GM12875 (cell line): ENCODE results near the gene GJD2.

Experiments used
- H3K4me3 ChIP-seq: one replicate; pipeline ENCODE4 v1.5.1; 2011; ENCODE audit warnings: low read depth, low read length, control low read depth
- CTCF ChIP-seq: IDR thresholded peaks from 2 replicates; pipeline ENCODE4 v1.5.1; 2011; ENCODE audit warnings: low read depth, mild to moderate bottlenecking, control low read depth, inconsistent platforms, low read length, moderate library complexity, borderline replicate concordance; ENCODE audit not compliant: insufficient read depth

The GJD2 gene

DNA sequence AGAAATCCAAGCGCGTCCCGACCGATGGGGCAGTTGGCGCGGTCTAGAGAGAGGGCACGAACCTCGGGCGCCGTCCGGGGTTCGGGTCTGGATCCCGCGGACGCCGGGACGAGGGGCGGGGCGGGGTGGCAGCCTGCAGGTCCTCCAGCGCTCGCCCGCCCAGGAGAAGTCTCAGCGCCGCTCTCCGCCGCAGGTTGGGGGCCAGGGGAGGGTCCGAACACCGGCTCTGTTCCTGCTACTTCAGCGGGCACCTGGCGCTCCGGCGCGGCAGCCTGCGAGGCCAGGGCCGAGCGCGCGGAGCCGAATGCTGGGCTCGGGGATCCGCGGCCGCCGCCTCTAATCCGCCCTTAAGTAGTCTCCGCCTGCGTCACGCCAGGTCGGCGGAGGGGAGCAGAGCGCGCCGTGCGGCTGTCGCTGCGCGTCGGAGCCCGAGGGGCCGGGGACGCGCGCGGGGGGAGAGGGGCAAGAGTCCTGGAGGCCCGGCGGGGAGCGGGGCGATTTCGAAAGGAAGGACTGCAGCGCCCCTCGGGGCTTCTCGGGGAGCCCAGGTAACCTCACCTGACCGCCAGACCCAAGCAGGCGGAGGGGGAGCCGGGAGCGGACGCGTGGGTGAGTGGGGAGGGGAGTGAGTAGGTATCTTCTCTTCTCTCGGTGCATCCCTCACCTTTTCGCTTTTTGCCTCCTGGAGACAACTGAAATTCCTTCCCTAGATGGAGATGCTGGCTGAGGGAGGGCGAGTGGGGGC is at the start of gene GJD2:
Gene GJD2 (minus strand): TSS at position 325 of the 745 bp plus-strand sequence. CDS start 510 bp downstream, outside the sequence.
- no peak for TF ChIP-seq CTCF

GRCh38 chr15:34804113-34804512 is 49.3 kb upstream of the GJD2 start:
- H3K4me3 ChIP-seq = no peak overlapping the region
- no peak for TF ChIP-seq CTCF

More for the DNA sequence above, at the start of gene GJD2:
- H3K4me3 ChIP-seq = no peak within 1 kb of the TSS

- no peak for TF ChIP-seq CTCF
- no peak overlapping the region for H3K4me3 ChIP-seq
Measured at GRCh38 chr15:34802803-34803750, 48.3 kb upstream of the GJD2 start.

DNA sequence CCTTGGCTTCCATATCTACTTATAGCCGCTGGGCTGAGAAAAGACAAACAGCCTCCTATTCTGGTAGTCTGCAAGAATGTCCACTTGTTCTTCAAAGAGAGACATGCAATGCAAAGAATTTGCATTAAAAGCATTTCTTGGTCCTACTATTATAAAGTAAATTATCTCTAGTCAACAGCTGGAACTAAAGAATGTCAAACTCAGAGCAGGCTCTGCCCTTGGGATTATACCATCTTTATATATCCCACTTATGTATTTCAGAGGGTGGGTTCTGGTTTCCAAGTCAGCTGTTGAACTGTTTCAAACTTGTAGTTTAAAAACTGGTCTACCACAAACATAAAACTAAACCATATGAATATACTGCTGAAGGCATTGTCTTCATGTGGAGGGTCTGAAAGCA is 47.6 kb upstream of the GJD2 start:
- H3K4me3 ChIP-seq = no peak overlapping the region
- TF ChIP-seq CTCF = no peak

DNA sequence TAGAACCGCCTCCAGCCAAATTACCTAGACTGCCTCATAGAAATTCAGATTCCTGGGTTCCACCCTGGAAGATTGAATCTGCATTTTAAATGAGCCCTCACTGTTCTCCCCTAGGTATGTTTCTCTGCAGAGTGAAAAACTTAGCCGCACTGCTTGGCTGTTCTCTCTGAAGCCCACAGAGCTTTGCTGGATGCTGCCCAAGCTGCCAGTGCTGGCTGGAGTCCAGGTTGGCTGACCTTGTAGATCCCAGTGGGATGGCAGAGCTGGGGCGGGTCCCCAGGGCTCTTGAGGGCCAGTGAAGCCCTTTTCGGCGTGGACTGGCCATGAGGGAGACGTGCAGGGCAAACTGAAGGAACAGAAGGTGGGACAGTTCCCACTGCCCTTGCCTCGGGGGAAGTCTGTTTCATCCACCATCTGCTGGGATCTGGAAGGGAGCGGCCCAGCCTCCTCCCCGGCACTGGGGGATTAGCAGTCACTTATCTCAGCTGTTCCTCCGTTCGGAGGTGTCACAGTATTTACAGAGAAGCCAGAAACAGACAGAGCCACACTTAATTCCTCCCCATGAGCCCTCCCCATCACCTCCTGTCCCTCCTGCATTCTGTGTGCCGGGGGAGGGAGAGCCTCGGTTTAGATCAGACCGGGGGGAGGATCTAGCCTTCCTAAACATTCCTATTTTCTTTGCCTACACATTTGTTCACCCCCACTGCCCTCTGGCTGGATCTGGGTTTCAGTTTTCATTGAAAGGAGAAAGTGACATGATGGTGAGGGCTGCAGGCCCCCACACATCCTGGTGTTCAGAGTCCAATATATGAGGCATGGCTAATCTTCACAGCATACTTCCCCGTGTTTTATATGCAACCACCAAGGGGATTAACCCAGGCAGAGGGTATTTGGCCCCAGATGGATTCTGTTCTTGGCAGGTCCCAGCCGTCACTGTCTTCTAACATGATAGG is 44.6 kb upstream of the GJD2 start:
- no peak overlapping the region for H3K4me3 ChIP-seq
- no peak for TF ChIP-seq CTCF

- TF ChIP-seq CTCF = no peak
- H3K4me3 ChIP-seq = no peak overlapping the region
Measured at GRCh38 chr15:34796847-34797435, 42.1 kb upstream of the GJD2 start.
